ENCODE results near the gene RENBP.
"Not testable (repeated sequence)": the region's sequence is repeated elsewhere in the genome, so short reads cannot be mapped to it uniquely, and the experiment has no call there.

Gene RENBP

GRCh38 chrX:153944140-153944799 is at the start of gene RENBP:
RENBP (minus strand) TSS chrX:153944643; CDS start chrX:153944610, 33 bp downstream.
- peak; percentile 59 to 76 (median 60) for DNase-seq

DNA sequence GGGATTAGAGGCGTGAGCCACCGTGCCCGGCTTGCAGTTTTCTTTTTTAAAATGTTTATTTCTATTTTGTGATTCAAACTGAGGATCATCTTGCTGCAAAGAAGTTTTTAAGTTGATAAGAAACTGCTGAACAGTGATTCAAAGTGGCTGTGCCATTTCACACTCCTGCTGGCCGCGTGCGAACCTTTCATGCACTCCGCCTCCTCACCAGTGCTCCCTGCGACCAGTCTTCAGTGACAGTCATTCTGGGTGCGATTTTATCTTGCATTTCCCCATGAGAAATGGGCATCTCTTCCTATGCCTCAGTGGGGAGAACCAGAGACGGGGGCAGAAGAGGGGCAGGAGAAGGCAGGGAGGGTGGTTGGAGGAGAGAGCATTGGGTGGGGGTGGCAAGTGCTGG is 49.5 kb upstream of the RENBP start:
- DNase-seq: no peak

DNA sequence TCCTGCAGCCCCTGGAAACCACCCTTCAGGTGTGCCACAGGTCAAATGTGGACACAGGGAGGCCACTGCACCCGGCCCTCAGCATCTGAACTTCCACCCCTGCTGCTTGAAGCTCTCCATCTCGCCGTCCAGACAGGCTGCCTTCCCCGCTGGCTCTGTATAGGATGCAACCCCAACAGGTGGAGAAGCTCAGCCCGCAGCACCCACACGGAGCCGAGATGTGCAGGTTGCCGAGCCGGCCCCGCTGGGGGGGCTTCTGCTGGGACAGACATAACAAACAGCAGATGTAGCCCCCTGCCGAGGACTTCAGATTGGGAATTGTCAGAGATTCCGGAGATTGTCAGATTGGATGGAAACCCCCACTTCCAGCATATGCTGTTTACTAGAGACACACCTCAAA is 48.6 kb upstream of the RENBP start:
- no peak for DNase-seq

GRCh38 chrX:153992180-153992579 is 47.7 kb upstream of the RENBP start:
- DNase-seq: peak in 1 of 3 donors; percentile 39

DNA sequence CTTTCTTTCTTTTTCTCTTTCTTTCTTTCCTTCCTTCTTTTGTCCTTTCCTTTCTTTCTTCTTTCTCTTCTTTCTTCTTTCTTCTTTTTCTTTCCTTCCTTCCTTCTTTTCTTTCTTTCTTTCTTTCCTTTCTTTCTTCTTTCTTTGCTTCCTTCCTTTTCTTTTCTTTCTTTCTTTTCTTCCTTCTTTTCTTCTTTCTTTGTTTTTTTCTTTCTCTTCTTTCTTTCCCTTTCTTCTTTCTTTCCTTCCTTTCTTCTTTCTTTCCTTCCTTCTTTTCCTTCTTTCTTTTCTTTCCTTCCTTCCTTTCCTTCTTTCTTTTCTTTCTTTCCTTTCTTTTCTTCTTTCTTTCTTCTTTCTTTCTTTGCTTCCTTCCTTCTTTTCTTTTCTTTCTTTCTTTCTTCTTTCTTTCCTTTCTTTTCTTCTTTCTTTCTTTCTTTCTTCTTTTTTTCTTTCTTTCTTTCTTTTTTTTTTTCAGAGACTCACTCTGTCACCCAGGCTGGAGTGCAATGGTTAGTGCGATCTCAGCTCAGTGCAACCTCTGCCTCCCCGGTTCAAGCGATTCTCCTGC is 46.7 kb upstream of the RENBP start:
- DNase-seq: no peak

DNA sequence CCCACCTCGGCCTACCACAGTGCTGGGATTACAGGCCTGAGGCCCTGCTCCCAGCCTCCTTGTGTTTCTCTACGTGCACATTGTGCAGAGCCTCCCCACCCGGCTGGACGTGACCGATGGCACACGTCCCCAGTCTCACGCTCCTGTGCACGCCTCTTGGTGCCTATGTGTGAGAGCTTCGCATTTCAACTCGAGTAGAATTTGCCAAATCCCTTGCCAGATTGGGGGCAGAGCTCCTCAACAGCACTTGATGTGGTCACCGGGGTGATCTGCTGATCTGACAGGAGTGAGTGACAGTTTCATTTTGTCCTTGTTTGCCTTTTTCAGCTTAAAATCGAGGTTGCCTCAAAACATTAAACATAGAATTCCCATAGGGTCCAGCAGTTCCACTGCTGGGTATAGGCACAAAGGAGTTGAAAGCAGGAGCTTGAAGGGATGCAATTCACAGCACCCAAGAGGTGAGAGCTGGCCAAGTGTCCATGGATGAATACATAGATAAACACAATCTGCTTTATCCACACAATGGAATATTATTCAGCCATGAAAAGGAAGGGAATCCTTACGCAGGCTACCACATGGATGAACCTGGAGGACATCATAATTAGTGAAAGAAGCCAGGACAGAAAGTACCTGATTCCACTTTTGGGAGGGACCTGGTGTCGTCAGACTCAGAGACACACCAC is 45.7 kb upstream of the RENBP start:
- DNase-seq: no peak

GRCh38 chrX:153988493-153988892 is 44.0 kb upstream of the RENBP start:
- DNase-seq: no peak

- DNase-seq: peak in 2 of 3 donors; percentile 21 to 51
These were observed 40.1 kb upstream of the RENBP start for GRCh38 chrX:153984351-153985178.

GRCh38 chrX:153983321-153983801 is 38.9 kb upstream of the RENBP start:
- peak; percentile 60 to 76 (median 62) for DNase-seq

DNA sequence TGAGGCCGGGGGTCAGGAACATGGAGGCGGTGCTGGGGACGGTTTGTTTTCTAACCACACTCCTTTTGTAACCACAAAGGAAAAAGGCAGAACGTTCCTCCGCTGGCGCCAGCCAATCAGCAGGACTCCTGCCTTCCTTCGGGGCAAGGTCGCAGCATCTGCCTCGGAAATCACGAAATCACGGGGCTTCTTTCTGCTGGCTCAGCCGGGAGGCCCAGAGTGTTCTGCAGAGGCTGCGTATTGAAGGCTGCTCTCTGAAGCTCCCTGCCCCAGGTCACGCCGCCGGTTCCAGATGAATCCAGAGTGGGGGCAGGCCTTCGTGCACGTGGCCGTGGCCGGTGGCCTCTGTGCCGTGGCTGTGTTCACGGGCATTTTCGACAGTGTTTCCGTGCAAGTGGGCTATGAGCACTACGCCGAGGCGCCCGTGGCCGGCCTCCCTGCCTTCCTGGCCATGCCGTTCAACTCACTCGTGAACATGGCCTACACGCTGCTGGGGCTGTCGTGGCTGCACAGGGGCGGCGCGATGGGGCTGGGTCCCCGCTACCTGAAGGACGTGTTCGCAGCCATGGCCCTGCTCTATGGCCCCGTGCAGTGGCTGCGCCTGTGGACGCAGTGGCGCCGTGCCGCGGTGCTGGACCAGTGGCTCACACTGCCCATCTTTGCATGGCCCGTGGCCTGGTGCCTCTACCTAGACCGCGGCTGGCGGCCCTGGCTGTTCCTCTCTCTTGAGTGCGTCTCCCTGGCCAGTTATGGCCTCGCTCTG is 37.5 kb upstream of the RENBP start:
- DNase-seq: peak; percentile 57 to 63 (median 60)

- no peak for DNase-seq
These were observed 36.8 kb upstream of the RENBP start for GRCh38 chrX:153981231-153981630.

DNA sequence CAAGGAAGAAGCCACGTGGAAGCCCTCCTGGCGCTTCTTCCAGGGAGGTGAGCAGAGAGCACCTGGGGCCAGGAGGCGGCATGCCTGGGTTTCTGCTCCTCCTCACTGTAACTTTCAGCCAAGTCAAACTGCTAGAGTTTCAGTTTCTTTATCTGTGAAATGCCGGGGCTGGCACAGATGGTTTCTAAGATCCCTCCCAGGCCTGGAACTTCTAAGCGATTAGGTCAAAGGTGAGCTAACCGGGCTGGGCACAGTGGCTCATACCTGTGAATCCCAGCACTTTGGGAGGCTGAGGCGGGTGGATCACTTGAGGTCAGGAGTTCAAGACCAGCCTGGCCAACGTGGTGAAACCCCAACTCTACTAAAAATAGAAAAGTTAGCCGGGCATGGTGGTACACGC is 36.0 kb upstream of the RENBP start:
- not testable (repeated sequence) for DNase-seq

DNA sequence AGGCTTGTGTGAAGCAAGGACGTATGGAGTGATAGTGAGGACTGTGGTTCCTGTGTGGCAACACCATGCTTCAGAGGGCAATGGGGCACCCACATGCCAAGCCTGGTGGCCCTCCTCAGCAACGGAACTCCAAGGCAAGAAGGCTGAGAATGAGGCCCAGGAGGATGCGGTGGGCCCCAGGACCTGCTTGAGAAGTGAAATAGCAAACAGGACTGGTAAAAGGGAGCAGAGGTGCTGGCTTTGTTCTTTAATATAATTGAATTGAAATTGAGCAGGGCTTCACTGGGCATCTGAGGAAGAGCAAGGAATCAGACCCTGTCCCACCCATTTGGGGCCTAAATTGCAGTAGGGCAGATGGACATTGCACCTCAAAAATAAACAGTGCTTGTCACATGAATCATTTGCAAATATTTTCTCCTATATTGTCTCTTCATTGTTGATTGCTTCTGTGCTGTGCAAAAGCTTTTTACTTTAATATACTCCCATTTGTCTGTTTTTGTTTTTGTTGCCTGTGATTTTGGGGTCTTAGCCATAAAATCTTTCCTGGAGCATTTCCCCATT is 30.4 kb upstream of the RENBP start:
- DNase-seq: no peak

- DNase-seq: peak; percentile 58 to 66 (median 61)
These were observed 29.7 kb upstream of the RENBP start for GRCh38 chrX:153974003-153974725.

GRCh38 chrX:153973127-153974002 is 28.9 kb upstream of the RENBP start:
- no peak for DNase-seq

GRCh38 chrX:153972368-153973126 is 28.1 kb upstream of the RENBP start, which contains the start of gene TMEM187:
TMEM187 (plus strand) TSS chrX:153972754; CDS start chrX:153982063, 9,309 bp downstream.
- DNase-seq: peak; percentile 91 to 94 (median 92)

DNA sequence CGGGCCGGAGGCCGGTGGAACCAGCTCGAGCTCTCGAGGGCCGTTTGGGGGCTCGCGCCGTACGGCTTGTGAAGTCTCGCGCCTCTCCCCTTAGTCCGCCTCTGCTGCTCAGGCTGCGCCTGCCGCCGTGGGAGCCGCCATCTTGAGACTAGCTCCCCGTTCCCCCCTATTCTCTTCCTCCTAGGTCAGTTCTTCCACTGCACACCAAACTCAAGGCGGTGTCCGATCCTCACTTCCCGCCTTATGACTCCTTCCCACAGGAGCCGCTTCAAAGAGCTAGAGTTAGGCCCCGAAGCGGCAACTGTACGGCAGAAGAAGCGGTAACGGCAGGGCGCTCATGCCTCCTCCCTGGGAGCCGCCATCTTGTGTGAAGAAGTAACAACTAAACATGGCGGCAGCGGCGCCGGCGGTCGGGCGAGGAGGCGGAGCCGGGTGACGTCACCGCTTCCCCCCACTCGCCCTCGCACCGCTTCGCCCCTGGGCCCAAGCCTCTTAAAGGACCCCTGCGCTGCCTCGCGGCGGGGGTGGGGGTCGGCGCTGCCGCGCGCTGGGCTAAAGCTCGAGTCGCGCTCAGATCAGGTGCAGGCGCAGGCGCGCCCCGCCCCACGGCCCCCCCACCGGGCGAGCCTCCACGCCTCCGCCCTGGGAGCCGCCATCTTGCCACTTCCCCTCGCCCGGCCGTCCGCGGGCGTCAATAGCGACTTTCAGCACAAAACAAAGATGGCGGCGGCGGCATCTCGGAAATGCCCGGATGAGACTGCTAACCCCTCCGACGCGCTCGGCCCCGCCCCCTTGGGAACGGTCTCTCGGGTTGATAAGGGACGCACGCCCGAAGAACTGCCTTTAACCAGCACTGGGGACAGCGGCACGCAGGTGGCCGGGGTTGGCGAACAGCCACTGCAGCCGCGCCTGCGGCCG is 27.3 kb upstream of the RENBP start, which contains the start of gene HCFC1:
Gene HCFC1, minus strand, starts transcription at position 369 of the 918 bp plus-strand sequence. CDS start 978 bp downstream, outside the sequence.
- DNase-seq: peak; percentile 92 to 94 (median 94)

GRCh38 chrX:153971124-153971449 is 26.6 kb upstream of the RENBP start:
- DNase-seq: peak; percentile 89 to 95 (median 92)
